H1 (cell line): ENCODE data around the gene RASGEF1B.

Experiments used
- EZH2 ChIP-seq: fragments of 200-600 bp; sonication (generic); IDR thresholded peaks from 2 replicates; pipeline ENCODE4 v1.7.1; 2012; ENCODE audit warnings: low read depth, mild to moderate bottlenecking, moderate library complexity, low read length, inconsistent platforms; ENCODE audit not compliant: severe bottlenecking
- MAFK ChIP-seq: IDR thresholded peaks from 2 replicates; pipeline ENCODE4 v1.6.1; 2012; ENCODE audit warnings: low read depth, mild to moderate bottlenecking, improper control_type of control experiment, low read length
- POLR2A ChIP-seq, 2 experiments: IDR thresholded peaks; 1 replicate in 1 of 2; 2 replicates in 1 of 2; pipeline ENCODE4 v1.6.1; 2011; ENCODE audit warnings: low read depth in 2 of 2, low read length in 2 of 2, mild to moderate bottlenecking in 2 of 2; ENCODE audit errors: control extremely low read depth in 1 of 2
- POLR2AphosphoS5 ChIP-seq: IDR thresholded peaks from 2 replicates; pipeline ENCODE4 v1.6.1; 2011; ENCODE audit warnings: low read depth, low read length
- ZNF274 ChIP-seq: IDR thresholded peaks from 2 replicates; pipeline ENCODE4 v1.7.0; 2012; ENCODE audit warnings: low read length, borderline replicate concordance; ENCODE audit errors: extremely low read depth
- TF ChIP-seq, protein P1 (sequence below): IDR thresholded peaks from 2 replicates; pipeline ENCODE4 v1.6.1; 2011; ENCODE audit warnings: low read depth, mild to moderate bottlenecking, low read length; ENCODE audit not compliant: insufficient read depth

DNA sequence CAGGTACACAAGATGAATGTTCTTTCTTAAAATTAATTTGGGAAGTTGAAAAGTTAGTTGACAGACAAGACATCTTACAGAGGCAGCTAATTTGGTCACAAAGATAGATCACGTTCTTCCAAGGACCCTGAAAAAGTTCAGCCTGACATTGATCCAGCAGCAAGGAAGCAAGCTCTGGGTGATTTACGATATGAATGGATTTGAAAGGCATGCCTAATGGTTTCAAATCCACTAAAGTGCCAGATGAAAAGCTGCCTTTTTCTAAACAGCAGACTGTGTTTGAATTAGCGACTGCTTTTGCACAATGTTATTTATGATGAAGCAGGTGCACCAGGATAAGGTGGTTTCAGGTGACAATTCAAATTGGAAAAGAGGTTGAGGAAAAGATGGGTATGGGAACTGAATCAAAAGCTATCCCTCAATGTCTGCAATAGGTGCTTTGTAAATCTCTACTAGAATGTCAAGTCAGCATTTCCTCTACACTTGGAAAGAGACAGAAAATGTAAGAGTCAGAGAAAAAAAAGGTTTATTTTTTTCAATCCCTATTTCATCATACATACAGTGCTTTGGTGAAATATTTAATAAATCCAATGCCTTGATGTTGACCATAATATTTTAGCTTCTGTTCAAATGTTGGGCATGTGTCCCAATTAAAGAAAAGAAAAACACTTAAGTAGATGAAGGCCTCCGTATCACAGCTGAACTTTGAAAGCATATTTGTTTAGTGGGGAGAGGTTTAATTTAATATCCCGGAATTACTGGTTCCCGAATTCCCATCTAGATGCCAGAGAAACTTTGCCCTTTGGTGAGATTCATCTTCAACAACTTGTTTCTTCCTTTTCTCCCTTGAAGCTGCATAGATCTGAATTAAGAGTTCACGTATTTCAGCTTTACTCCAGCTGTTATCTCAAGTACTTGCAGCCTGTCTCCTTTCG, 6.0 kb downstream of the RASGEF1B start:
- TF ChIP-seq MAFK (peak; percentile 89), POLR2AphosphoS5 (no peak), POLR2A (IDR thresholded peaks at IDR 0.05; ENCODE audit: control extremely low read depth in 1 of 2, low read depth in 2 of 2, low read length in 2 of 2) (no peak), ZNF274 (no peak), EZH2 (no peak)
- TF ChIP-seq, protein P1, sequence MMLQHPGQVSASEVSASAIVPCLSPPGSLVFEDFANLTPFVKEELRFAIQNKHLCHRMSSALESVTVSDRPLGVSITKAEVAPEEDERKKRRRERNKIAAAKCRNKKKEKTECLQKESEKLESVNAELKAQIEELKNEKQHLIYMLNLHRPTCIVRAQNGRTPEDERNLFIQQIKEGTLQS, result no peak
